SJCRH30 (cell line): ENCODE data around the gene AQP4. TPM values are rescaled to one million over a fixed set of nuclear protein-coding genes. Genes with fewer than 3 reads are reported as not detected.

Experiments
- DNase-seq, 2 experiments: peaks; one replicate each; pipeline ENCODE4 v3.0.0-alpha.2; 2015 to 2020
- H3K27ac ChIP-seq: fragments of 250-450 bp; sonication (Bioruptor Pico); 2 replicates; pipeline ENCODE4 v1.5.1; 2020; ENCODE audit warnings: mild to moderate bottlenecking, moderate library complexity
- H3K27me3 ChIP-seq: fragments of 250-450 bp; sonication (Bioruptor Pico); 2 replicates; pipeline ENCODE4 v1.5.1; 2020; ENCODE audit warnings: mild to moderate bottlenecking, moderate library complexity
- H3K36me3 ChIP-seq: fragments of 250-450 bp; sonication (Bioruptor Pico); 2 replicates; pipeline ENCODE4 v1.5.1; 2020; ENCODE audit warnings: mild to moderate bottlenecking, moderate library complexity
- H3K4me1 ChIP-seq: fragments of 250-450 bp; sonication (Bioruptor Pico); 2 replicates; pipeline ENCODE4 v1.5.1; 2020; ENCODE audit warnings: mild to moderate bottlenecking, moderate library complexity
- H3K4me3 ChIP-seq: fragments of 250-450 bp; sonication (Bioruptor Pico); 2 replicates; pipeline ENCODE4 v1.5.1; 2020; ENCODE audit warnings: mild to moderate bottlenecking, moderate library complexity
- H3K9me3 ChIP-seq: fragments of 250-450 bp; sonication (Bioruptor Pico); replicated peaks from 2 replicates; pipeline ENCODE4 v1.5.1; 2020; ENCODE audit warnings: mild to moderate bottlenecking, moderate library complexity
- total RNA-seq: library from RNA; depleted of rRNA; stranded (reverse); fragments of >200 nt; shearing (Covaris generic); gene quantifications from 2 replicates; pipeline ENCODE4 v1.2.3, GENCODE V29; 2014

AQP4 gene
- total RNA-seq, 1 experiment from 2014 or later = 0.26 TPM

- H3K27ac ChIP-seq = no peak overlapping the region
- H3K27me3 ChIP-seq = no peaks in the 10 kb centered on the region
- H3K9me3 ChIP-seq = no peaks in the 10 kb centered on the region
- H3K4me1 ChIP-seq = no peaks in the 10 kb centered on the region
- no peak overlapping the region for H3K4me3 ChIP-seq
- DNase-seq = no peak
- H3K36me3 ChIP-seq = no peaks in the 10 kb centered on the region
Measured at GRCh38 chr18:26812462-26812861, 53.0 kb downstream of the AQP4 start.

GRCh38 chr18:26809346-26809745, 56.2 kb downstream of the AQP4 start:
- Histone ChIP-seq H3K27ac (no peak overlapping the region), H3K4me1 (no peaks in the 10 kb centered on the region), H3K36me3 (no peaks in the 10 kb centered on the region), H3K4me3 (no peak overlapping the region), H3K9me3 (no peaks in the 10 kb centered on the region), H3K27me3 (no peaks in the 10 kb centered on the region)
- DNase-seq = no peak

GRCh38 chr18:26806224-26806623, 59.3 kb downstream of the AQP4 start:
- Histone ChIP-seq H3K4me1 (no peaks in the 10 kb centered on the region), H3K27me3 (no peaks in the 10 kb centered on the region)

GRCh38 chr18:26804519-26804918, 61.0 kb downstream of the AQP4 start:
- DNase-seq = peak; percentile 8 to 33
- no peak overlapping the region for H3K27ac ChIP-seq
- H3K4me1 ChIP-seq = no peaks in the 10 kb centered on the region
- H3K9me3 ChIP-seq = no peaks in the 10 kb centered on the region
- H3K4me3 ChIP-seq = no peak overlapping the region
- no peaks in the 10 kb centered on the region for H3K27me3 ChIP-seq
- no peaks in the 10 kb centered on the region for H3K36me3 ChIP-seq

More at GRCh38 chr18:26806224-26806623, 59.3 kb downstream of the AQP4 start:
- H3K4me3 ChIP-seq = no peak overlapping the region
- peak; percentile 7 to 17 for DNase-seq
- no peaks in the 10 kb centered on the region for H3K36me3 ChIP-seq
- no peak overlapping the region for H3K27ac ChIP-seq
- no peaks in the 10 kb centered on the region for H3K9me3 ChIP-seq

GRCh38 chr18:26803643-26804042, 61.9 kb downstream of the AQP4 start:
- Histone ChIP-seq H3K27ac (no peak overlapping the region), H3K9me3 (no peaks in the 10 kb centered on the region), H3K4me1 (no peaks in the 10 kb centered on the region), H3K36me3 (no peaks in the 10 kb centered on the region), H3K27me3 (no peaks in the 10 kb centered on the region), H3K4me3 (no peak overlapping the region)
- DNase-seq = no peak

- no peaks in the 10 kb centered on the region for H3K9me3 ChIP-seq
- no peak overlapping the region for H3K4me3 ChIP-seq
- DNase-seq = no peak
- no peaks in the 10 kb centered on the region for H3K4me1 ChIP-seq
- no peak overlapping the region for H3K27ac ChIP-seq
- no peaks in the 10 kb centered on the region for H3K27me3 ChIP-seq
- no peaks in the 10 kb centered on the region for H3K36me3 ChIP-seq
Measured at GRCh38 chr18:26802330-26803200, 62.9 kb downstream of the AQP4 start.
